Chondrocyte (in vitro differentiated cells): ENCODE data around the gene PKN3. TPM values are rescaled to one million over a fixed set of nuclear protein-coding genes. Genes with fewer than 3 reads are reported as not detected.

ENCODE experiments used
- DNase-seq: peaks from one replicate; pipeline ENCODE4 v3.0.0; 2021; ENCODE audit warnings: mixed read lengths, low spot score
- H3K27ac Mint-ChIP-seq: one replicate; pipeline ENCODE4 v1.8.0; 2021; ENCODE audit warnings: mild to moderate bottlenecking, moderate library complexity, mixed read lengths; ENCODE audit not compliant: unreplicated experiment
- H3K27me3 Mint-ChIP-seq: 2 replicates; pipeline ENCODE4 v1.8.0; 2021; ENCODE audit warnings: low read depth, mixed read lengths
- H3K36me3 Mint-ChIP-seq: 2 replicates; pipeline ENCODE4 v1.8.0; 2021; ENCODE audit warnings: low read depth, mixed read lengths
- H3K4me1 Mint-ChIP-seq: 2 replicates; pipeline ENCODE4 v1.8.0; 2021; ENCODE audit warnings: low read depth, mild to moderate bottlenecking, mixed read lengths
- H3K4me3 Mint-ChIP-seq: one replicate; pipeline ENCODE4 v1.8.0; 2021; ENCODE audit warnings: mild to moderate bottlenecking, moderate library complexity, mixed read lengths; ENCODE audit not compliant: unreplicated experiment
- H3K9me3 Mint-ChIP-seq: 2 replicates; pipeline ENCODE4 v1.8.0; 2021; ENCODE audit warnings: low read depth, mixed read lengths
- total RNA-seq: library from RNA; stranded (reverse); gene quantifications from 3 replicates; pipeline ENCODE4 v1.2.1, GENCODE V29; 2021
- TF ChIP-seq, protein P1 (sequence below): fragments of 200-600 bp; sonication (generic); IDR thresholded peaks from 2 replicates; pipeline ENCODE4 v1.5.0; 2021; ENCODE audit warnings: antibody characterized with exemption, mild to moderate bottlenecking, moderate library complexity

Gene PKN3
- total RNA-seq, 1 donor from 2014 or later = 4.2 TPM

DNA sequence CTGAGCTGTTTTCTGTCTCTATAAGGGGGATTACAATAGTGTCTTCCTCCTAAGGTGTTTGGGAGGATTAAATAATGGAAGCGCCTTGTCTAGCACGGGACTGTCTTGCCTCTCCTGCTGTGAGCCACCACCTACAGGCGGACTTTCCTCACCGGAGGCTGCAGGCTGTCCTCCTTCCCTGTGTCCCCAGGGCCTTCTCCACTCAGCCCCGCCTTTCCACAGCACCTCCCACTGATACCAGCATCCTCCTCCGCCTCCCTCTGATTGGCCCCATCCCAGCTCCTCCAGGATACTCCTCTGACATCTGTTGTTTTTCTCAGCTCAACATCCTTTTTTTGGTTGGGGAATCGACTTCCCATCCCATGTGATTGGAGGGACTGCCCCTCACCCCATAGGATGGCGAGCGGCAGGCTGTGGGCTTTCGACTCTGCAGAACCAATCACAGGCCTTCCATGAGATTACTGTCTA lies 22.5 kb downstream of the PKN3 start:
- Mint-ChIP-seq H3K4me1 (peaks cover 22% of the 10 kb centered on the region), H3K36me3 (no peaks in the 10 kb centered on the region), H3K9me3 (no peaks in the 10 kb centered on the region), H3K4me3 (peak overlapping the region; percentile 87), H3K27me3 (no peaks in the 10 kb centered on the region), H3K27ac (peak overlapping the region; percentile 51)
- TF ChIP-seq, protein P1, sequence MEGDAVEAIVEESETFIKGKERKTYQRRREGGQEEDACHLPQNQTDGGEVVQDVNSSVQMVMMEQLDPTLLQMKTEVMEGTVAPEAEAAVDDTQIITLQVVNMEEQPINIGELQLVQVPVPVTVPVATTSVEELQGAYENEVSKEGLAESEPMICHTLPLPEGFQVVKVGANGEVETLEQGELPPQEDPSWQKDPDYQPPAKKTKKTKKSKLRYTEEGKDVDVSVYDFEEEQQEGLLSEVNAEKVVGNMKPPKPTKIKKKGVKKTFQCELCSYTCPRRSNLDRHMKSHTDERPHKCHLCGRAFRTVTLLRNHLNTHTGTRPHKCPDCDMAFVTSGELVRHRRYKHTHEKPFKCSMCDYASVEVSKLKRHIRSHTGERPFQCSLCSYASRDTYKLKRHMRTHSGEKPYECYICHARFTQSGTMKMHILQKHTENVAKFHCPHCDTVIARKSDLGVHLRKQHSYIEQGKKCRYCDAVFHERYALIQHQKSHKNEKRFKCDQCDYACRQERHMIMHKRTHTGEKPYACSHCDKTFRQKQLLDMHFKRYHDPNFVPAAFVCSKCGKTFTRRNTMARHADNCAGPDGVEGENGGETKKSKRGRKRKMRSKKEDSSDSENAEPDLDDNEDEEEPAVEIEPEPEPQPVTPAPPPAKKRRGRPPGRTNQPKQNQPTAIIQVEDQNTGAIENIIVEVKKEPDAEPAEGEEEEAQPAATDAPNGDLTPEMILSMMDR = no peak
- no peak for DNase-seq

DNA sequence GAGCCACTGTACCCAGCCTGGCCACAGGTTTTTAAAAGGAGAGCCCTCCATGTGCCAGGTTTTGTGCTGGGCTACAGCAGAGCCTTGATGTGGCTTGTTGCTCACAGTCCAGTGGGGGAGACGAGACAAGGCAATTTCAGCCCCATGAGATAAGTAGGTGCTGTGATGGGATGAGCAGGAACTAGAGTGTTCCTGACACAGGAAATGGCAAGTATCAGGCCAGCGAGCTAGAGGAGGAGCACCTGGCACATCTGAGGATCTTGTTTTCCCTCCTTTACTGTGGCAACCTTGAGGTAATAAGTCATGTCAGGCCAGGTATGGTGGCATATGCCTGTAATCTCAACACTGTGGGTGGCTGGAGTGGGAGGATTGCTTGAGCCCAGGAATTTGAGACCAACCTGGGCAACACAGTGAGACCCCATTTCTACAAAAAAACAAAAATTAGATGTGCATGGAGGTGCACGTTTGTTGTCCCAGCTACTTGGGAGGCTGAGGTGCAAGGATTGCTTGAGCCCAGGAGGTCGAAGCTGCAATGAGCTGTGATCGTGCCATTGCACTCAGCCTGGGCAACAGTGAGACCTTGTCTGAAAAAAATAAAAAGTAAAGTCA lies 25.4 kb downstream of the PKN3 start:
- Mint-ChIP-seq H3K27ac (no peak overlapping the region), H3K36me3 (no peaks in the 10 kb centered on the region), H3K27me3 (no peaks in the 10 kb centered on the region), H3K4me3 (no peak overlapping the region), H3K9me3 (no peaks in the 10 kb centered on the region), H3K4me1 (peaks cover 20% of the 10 kb centered on the region)
- TF ChIP-seq, protein P1 = no peak
- no peak for DNase-seq

DNA sequence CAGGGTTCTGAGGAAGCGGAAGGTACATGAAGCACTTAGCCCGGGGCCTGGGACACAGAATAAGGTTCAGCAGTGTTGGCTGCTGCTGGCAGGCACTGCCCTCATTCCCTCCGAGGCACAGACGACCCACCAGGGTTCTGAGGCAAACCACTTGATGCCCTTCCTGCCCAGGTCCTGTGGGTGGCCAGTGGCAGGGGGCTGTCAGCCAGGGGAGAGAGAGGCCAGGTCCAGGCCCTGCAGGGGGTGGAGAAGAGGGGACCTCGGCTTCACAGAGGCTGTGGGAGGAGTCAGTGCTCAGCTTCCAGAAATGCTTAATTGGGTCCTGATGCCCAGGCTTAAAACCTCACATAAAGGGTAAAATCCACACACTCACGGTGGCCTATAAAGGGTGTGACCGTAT lies 26.0 kb downstream of the PKN3 start:
- Mint-ChIP-seq H3K27me3 (no peaks in the 10 kb centered on the region), H3K4me1 (peaks cover 14% of the 10 kb centered on the region), H3K27ac (no peak overlapping the region), H3K4me3 (no peak overlapping the region), H3K36me3 (peaks cover 3% of the 10 kb centered on the region), H3K9me3 (no peaks in the 10 kb centered on the region)
- TF ChIP-seq, protein P1 = no peak
- no peak for DNase-seq

DNA sequence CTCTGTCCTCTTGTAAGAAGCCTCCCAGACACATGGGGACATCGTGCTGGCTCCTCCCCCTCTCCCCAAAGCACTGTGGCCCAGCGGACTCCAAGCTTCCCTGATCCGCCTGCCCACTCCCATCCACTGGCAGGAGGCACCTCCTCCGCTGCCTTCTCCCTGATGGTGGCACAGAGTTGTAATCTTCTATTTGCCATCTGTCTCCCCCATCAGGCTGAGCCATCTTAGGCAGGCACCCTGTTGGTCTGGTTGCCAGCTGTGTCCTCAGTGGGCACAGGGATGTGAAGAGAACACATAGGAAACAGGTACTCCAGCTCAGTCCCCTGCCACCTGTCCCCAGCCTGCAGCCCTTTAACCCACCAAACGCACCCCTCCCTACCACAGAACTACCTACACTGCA lies 27.0 kb downstream of the PKN3 start:
- no peak for DNase-seq

DNA sequence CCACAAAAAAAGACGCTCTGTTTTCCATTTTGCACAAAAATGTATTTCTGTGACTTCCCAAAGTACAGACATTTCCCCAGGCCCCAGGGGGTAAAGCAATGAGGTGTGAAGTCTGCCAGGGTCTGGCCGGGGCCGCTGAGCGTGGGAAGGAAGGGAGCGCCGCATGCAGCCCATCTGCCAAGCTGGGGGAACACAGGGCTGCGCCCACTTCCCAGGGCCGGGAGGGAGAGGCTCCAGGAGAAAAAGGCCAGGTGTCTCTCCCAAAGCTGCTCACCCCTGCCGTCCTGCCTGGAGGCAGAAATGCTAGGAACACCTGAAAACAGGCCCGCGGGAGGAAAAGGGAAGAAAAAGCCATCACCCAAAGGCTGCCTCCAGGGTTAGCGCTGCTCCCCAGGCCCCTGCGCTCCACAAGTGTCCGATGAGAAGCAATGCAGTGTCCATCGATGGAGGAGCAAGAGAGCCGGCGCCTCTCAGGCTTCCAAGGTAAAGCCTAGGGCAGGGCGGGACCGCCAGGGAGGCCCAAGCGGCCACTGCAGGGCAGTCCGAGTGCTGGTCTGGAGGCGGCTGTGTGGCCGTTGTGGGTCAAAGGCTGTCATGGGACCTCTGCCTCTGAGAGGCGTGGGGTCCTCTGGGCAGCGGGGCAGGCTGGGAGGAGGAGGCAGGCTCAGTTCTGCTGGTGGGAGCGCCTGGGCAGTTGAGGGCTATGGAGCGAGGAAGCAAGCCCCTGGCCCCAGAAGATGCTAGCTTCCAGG lies 27.6 kb downstream of the PKN3 start:
- H3K4me1 Mint-ChIP-seq = peaks cover 5% of the 10 kb centered on the region
- peaks cover 7% of the 10 kb centered on the region for H3K36me3 Mint-ChIP-seq
- H3K9me3 Mint-ChIP-seq = no peaks in the 10 kb centered on the region
- no peak overlapping the region for H3K27ac Mint-ChIP-seq
- TF ChIP-seq, protein P1 = no peak
- H3K4me3 Mint-ChIP-seq = no peak overlapping the region
- H3K27me3 Mint-ChIP-seq = no peaks in the 10 kb centered on the region
- DNase-seq = no peak

More for the DNA sequence above, 27.0 kb downstream of the PKN3 start:
- Mint-ChIP-seq H3K4me1 (peaks cover 12% of the 10 kb centered on the region), H3K36me3 (peaks cover 5% of the 10 kb centered on the region), H3K4me3 (no peak overlapping the region), H3K9me3 (no peaks in the 10 kb centered on the region), H3K27me3 (no peaks in the 10 kb centered on the region), H3K27ac (no peak overlapping the region)
- TF ChIP-seq, protein P1 = no peak
